ENCODE measurements around the gene SLC25A25. TPM values are rescaled to one million over a fixed set of nuclear protein-coding genes. Genes with fewer than 3 reads are reported as not detected.

SLC25A25 gene
- total and polyA plus RNA-seq, 2 of the 8 experiments (the other 6 are each of a cell fraction or from before 2014, with no cell fraction given) = 6.5 to 18.5 TPM

DNA sequence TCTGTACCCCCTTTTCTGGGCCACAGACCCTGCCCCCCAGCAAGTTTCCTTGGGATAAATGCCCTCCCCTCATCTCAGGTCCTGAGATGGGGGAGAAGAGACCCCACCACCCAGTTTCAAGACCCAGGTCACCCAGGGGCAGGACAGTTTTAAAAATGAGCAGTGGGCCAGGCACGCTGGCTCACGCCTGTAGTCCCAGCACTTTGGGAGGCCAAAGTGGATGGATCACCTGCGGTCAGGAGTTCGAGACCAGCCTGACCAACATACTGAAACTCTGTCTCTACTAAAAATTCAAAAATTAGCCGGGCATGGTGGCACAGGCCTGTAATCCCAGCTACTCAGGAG lies 53.4 kb downstream of the SLC25A25 start (continued):
- TF ChIP-seq CHD7 (IDR thresholded peaks at IDR 0.05; ENCODE audit: insufficient replicate concordance, low read length) = no peak
- TF ChIP-seq TEAD4 (IDR thresholded peaks at IDR 0.05; ENCODE audit: low read depth, low read length) = no peak
- no peak for TF ChIP-seq ZNF274 (IDR thresholded peaks at IDR 0.05; ENCODE audit: borderline replicate concordance, extremely low read depth, low read length)
- no peak for TF ChIP-seq SP2 (IDR thresholded peaks at IDR 0.05; ENCODE audit: low read length)
- no peak for TF ChIP-seq CHD1 (IDR thresholded peaks at IDR 0.05; ENCODE audit: low read depth, low read length)
- no peak for TF ChIP-seq RFX5 (IDR thresholded peaks at IDR 0.05; ENCODE audit: borderline replicate concordance, low read depth, low read length)
